HUDEP-2 (cell line): ENCODE measurements around the gene C12orf75.
"Not testable (repeated sequence)": the region's sequence is repeated elsewhere in the genome, so short reads cannot be mapped to it uniquely, and the experiment has no call there.

ENCODE experiments used
- DNase-seq, 76 experiments: peaks; one replicate each; lab custom pipeline; 2025; ENCODE audit not compliant: unreplicated experiment in 76 of 76; lab: John Stamatoyannopoulos, UW

Gene C12orf75

DNA sequence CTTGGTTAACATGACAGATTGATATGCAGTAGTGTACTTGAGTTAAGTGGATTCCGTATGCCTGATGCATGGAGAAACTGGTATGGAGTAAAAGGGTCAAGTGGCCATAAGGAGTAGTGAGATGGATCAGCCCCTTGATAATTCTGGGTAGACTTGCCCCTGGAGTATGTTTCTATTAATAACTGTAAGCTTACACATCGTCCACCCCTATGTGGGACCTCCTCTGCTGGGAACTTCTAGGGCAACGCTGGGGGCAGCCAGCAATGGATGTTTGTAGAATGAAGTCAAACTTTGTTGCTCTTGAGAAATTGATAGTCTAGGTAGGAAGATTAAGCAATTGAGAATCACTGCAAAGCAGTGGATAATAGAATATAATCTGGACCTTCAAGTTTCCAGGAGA, 3.5 kb downstream of the C12orf75 start:
- DNase-seq, result no peak

DNA sequence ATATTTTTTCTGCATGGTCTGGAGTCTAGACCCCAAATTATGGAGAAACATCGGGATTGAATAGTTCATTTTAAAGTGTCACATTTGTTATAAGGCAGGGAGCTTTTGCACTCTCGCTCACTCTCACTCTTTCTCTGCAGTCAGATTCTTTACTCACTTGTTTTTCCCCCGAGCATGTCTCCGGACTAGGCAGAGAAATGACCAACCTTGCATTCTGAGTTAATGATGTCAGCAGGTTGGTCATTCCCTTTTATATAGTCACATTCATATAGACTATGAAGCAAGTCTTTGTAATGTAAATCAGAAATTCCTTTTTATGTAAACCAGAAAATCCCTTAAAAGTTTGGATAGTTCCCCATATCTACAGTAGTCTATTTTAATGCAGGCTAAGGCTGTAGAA, 4.1 kb downstream of the C12orf75 start:
- no peak for DNase-seq

DNA sequence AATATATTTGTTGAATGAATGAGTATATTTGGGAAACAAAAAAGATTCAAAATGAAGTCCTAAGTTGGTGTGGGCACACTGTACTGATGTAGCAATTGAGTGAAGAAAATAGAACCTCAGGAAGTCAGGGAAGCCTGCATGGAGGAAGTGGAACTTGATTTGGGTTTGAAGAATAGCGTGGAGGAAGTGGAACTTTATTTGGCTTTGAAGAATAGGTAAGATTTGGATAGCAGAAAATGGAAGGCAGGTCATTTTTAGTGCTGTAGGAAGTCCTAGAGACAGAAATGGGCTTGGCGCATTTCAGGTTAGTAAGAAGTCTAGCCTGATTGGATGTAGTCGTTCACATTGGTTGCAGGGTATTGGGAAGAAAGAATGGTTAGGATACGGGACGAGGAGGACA, 5.4 kb downstream of the C12orf75 start:
- no peak for DNase-seq

DNA sequence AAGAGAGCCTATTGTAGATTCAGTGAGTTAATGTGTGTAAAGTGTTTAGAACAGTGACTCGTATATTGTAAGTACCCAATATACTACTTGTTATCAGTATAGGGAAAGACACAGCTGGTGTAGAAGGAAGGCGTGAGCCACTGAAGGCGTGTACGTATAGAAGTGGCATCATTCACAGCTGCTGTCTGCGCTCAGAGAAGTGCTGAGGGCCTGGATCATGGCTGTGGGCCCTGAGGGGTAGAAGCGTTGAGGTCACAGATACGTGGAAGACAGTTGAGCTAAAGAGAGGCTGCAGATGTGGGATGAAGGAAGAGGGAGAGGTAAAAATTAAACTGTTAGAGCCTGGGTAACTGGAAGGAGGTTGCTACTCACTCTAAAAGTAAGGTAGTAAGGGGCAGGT, 5.9 kb downstream of the C12orf75 start:
- DNase-seq, result peak in 6 of 76 experiments; percentile 15 to 47 (median 20)

DNA sequence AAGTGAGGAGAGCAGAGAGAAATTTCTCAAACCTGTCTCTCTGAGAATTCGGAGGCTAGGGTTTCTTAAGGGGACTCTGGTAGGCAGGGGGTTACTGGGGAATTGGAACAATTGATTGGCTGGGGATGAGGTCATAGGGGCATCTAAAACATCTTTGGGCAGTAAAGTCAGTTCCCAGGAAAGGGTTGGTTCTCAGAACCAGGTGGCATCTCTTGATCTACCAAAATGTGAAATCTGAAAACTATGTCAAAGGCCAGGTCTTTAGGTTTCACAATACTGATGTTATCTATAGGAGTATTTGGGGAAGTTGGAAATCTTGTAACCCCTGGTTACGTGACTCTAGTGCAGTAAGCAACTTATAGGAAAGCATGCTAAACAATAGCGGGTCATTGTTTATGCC, 6.9 kb downstream of the C12orf75 start:
- no peak for DNase-seq

DNA sequence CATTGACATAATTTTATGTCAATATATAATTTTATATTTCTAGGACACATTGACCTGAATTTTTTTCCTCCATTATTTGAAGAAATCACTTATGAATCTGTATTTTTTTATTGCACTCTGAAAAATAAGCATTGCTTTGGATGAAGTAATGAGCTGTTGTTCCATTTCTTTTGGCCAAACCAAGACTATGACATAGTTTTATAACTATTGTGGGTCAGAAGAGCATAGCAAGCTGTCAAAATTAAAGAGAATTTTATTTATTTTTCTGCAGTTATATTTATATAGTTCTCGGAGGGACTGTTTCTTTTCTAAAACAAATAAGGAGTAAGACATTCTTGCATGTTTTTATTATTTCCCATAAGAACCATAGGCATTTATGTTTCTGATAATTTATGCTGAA, 8.5 kb downstream of the C12orf75 start:
- no peak for DNase-seq

DNA sequence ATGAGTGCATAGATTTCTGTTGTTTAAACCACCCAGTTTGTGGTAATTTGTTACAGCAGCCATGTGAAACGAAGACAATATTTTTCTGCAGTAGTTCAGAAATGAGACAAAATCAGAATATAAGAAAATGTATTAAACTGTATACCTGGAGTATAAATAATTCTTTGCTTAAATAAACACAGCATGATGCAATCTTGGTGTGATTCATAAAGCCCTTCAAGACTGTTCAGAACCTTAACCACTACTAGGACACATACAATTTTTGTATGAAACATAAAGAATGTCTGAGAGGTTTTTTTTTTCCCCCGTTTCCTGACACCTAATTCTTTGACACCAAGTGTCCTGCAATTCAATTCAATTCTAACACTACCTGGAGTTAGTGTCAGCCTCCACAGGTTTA, 10.5 kb downstream of the C12orf75 start:
- no peak for DNase-seq

DNA sequence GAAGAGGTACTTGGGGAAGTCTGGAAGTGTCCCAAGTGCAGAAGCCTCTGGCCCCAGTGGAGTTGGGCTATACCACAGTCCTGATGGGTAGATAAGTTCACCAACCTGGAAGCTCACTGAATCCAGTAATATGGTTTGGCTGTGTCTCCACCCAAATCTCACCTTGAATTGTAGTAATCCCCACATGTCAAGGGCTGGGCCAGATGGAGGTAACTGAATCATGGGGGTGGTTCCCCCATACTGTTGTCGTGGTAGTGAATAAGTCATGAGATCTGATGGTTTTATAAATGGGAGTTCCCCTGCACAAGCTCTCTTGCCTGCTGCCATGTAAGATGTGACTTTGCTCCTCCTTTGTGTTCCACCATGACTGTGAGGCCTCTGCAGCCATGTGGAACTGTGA, 11.1 kb downstream of the C12orf75 start:
- DNase-seq, result not testable (repeated sequence)

DNA sequence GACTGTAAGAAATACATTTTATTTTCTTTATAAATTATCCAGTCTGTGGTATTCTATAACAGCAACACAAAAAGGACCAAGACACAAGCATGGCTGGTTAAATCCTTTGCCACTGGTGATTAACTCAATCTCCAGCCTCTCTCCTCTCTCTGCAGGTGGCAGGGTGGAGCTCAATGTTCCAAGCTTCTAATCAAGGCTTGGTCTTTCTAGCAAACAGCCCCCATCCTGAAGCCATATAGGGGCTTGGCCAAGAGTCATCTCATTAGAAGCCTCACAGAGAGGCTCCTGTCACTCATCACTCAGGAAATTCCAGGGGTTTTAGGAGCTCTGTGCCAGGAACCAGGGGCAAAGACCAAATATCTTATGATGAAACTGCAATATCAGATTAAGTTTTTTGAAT, 12.0 kb downstream of the C12orf75 start:
- no peak for DNase-seq

DNA sequence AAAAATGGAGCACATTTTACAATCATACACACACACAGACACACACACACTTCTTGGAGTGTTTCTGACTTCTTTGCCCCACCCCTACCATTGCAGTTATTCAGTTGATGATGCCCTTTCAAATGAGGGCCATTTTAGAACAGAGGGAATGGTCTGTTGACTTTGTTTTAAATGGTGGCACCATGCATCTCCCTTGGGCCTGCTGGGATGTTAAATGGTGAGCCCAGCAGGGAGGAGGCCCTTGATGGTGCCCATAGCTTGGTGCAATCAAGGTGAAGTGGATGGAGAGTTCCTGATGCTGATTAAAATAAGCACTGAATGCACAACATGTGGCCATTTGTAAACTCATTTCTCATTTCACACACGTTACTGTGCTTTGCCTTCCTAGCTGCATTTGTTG, 13.3 kb downstream of the C12orf75 start:
- no peak for DNase-seq

DNA sequence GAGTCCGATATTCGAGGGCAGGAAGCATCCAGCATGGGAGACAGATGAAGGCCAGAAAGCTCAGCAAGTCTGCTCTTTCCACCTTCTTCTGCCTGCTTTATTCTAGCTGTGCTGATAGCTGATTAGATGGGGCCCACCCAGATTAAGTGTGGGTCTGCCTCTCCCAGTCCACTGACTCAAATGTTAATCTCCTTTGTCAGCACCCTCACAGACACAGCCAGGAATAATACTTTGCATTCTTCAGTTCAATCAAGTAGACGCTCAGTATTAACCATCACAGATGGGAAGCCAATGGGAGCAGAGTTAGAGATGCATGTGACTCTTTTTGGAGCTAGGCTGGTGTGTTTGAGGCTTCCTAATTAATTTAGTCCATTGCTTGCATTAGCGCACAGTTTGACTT, 17.0 kb downstream of the C12orf75 start:
- peak in 27 of 76 experiments; percentile 5 to 70 (median 30) for DNase-seq

DNA sequence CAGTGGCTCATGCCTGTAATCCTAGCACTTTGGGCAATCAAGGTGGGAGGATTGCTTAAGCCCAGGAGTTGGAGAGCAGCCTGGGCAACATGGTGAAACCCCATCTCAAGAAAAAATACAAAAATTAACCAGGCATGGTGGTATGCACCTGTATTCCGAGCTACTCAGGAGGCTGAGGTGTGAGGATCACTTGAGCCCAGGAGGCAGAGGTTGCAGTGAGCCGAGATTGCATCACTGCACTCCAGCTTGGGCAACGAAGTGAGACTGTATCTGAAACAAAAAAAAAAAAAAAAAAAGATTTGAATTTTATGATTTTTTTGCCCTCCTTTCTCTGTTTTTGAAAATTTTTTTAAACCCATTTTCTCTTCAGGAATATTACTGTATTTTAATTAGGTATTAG, 17.7 kb downstream of the C12orf75 start:
- DNase-seq, result no peak

DNA sequence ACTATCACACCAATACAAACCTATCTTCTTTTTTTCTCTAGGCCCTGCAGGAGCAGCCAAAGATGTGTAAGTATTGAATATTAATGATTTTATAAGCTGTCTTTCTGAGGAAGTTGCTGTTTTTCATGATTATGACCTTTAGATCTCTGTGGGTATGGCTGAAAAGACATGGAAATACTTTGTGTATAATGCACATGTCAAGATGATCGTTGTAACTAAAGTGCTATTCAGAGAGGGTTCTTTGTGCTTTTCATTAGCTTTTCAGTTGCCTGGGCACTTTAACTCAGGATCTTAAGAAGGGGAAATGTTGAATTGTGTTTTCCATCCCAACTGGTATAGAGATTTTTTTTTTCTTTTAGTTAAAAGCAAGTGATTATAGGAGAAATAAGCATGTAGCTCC, 18.1 kb downstream of the C12orf75 start:
- no peak for DNase-seq

DNA sequence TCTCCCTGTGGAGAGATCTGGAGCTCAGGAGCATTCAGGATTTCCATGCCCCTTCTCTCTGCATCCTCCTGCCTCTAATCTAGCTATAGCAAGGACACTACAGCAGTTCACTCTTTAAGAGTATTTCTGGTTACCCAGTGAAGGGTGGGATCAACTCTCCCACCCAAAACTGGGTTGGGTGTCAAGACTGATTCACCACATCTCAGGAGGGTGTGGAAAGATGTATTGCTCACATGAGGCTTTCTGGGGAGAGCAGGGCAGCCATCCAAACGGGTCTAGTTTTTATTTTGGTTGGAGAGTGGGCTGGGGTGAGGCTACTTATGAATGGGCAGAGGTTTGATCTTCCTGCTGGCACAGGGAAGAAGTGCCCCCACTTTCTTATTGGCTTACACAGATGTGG, 18.6 kb downstream of the C12orf75 start:
- DNase-seq, result peak in 2 of 76 experiments; percentile 7 to 32

DNA sequence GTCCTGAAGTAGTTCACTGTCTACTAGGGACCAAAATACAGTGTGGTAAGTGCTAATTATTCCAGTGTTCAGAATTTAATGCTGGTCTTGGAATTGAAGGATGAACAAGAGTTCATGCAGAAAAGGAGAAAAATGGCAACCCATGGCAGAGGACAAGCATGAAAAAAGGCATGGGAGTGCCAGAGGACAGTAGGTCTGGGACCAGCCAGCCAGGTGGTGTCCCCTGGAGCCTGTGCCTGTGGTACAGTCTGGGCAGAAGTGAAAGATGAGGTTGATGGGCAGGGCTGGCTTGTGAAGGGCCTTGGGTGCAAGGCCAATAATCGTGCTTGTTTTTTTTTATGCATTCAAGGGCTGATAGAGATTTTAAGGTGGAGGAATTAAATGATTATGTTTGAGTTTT, 21.0 kb downstream of the C12orf75 start:
- DNase-seq, result no peak

DNA sequence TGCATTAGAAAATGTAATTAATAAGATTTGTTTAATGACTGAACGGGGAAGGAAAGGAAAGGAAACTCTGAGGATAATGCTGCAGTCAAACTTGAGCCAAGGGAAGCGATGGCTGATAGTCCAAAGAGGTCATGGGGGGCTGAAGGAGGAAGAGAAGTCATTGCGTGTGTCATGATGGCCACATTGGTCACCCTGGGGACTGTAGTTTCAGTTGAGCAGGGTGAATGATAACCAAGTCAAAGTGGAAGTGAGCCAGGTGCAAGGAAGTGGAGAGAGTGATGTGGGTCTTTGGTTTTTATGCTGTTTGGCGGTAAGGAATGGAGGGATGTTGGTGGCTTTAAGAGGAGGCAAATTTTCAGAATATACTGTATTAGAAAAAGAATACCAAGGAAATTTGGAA, 21.6 kb downstream of the C12orf75 start:
- DNase-seq, result no peak

DNA sequence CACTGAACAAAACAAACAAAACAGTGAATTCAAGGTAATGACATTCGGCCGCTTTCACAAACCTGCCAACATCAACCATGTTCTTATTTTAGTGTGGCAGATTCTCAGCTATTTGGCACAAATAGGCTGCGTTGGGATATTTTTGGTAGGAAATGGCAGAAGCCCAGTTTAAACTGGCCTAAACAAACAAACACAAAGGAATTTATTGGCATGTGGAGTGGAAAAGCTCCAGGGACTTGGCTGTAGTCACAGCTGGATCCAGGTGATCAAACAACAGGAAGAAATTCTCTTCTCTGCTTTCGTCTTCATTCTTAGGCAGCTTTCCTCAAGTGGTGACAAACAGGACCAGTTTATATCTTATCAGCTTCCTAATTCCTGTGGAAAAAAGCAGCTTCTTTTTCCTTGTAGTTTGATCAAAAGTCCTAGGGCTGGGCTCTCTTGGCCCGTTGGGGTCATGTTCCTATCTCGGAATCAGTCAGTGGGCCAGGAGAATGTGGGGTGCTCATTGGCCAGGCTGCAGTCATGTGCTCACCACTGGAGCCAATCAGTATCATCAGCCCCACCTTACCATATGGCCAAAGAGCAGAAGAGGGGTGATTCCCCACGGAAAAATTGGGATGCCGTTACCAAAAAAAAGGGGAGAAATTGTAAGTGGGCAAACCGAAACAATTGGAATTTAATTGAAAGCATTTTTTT, 22.6 kb downstream of the C12orf75 start:
- no peak for DNase-seq

DNA sequence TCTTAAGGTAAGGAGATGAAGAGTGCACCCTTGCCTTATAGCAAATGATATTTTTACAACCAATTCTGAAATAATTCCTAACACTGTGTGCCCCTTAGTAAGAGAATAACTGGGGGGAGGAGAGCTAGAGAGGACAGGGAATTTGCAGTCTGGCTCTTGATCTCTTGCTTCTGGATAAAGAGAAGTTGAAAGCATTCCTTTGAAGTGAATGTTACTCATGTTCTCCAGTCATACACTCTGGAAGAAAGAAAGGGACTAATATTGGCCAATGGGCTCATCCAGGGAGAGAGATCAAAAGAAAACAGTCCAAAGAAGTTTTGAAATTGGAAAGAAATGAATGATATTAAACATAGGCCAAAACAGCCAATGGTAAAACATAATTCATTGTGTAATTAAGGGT, 25.3 kb downstream of the C12orf75 start:
- no peak for DNase-seq

DNA sequence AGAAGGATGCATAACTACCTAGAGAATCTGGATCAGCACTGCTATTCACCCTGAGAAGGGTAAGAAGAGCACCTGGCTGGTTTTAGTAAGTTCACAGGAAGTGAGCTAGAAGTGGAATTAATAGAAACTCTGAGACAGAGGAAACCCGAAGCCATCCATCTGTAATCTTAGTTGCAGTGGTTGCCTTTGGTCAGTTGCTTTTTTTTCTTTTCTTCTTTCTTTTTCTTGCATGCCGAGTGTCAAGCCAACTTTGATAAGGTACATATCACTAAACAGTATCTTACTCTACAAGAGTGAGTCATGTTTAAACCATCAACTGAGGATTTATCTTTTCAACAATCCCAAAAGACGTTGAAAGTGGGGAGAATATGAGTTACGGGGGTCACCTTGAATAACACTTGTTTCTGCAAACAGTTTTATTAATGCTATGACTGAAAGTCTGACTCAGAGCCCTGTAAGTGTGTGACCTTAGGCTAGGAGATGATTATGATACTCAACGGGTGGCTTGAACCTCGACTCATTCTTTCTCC, 26.7 kb downstream of the C12orf75 start:
- peak in 36 of 76 experiments; percentile 9 to 91 (median 56) for DNase-seq

DNA sequence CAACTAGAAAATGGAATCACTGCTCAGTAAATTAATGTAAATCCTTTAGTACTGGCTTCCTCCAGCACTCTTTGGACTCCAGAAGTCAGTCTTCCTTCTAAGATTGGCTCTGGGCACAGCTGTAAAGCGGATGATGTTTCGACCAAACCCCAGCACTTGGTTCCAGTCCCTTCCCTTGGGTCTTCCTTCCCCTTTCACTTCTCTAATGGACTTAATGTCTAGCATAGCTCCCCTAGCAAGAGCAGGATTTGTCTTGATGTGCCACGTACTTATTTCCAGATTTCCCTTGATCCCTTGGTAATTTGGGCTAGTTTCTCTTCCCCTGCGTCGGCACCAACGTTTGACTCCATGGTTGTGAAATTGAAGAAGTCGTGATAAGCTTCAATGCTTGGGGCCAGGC, 28.3 kb downstream of the C12orf75 start:
- DNase-seq, result no peak

DNA sequence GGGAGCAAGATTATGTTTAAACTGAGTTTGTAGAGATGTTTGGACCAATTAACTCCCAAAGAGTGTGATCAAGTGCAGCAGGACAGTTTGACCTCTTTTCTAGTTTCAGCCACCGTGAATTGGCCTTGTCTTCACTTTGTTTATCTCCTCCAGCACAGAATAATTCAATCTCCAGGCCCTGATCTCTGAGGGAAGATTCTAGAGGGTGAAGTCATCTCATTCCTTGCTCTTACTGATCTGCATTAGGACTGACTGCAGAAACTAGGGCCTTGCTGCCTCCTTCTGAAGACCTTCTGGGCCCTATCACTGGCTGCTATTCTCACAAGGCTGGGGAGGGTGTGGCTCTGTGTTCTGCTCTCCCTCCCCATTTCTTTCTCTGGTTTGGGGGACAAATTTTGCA, 29.4 kb downstream of the C12orf75 start:
- peak in 10 of 76 experiments; percentile 6 to 42 (median 24) for DNase-seq

DNA sequence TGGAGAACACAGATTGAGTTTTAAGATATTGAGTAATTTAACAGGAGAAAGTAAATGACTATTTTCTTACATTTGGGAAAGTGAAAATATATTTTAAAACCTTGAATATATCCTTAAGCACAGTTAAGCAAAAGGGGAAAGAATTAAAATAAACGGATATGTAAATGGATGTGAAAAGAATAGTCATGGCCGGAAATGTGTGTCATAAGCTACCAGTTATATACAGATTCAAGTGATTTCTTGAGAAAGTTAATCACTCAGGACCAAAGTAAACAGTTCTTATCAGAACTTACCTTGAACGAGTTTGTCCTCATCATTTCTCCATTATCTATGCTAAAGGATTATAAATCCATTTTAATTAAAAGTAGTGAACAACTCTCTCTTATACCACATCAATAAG, 33.4 kb downstream of the C12orf75 start:
- no peak for DNase-seq

DNA sequence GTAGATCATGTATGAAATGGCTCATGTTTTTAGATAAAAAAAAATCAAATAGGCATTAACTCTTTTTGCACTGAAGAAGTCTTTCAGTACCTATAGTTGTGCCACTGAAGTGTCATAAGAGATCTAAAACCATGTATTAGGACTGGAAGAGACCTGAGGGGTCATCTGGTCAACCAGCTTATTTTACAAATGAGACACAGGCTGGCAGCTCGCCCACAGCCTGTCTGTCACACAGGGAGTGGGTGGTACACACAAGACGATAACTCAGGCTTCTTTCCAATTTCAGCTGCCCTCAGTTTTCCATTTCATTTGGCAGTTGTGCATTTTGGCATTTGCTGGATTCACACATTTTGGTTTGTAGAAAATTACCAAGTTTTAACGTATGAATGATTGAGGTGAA, 34.7 kb downstream of the C12orf75 start:
- peak in 44 of 76 experiments; percentile 4 to 71 (median 32) for DNase-seq
